Natural killer cell (primary cell): Measurements from ENCODE around the gene S100A7A. TPM values are rescaled to one million over a fixed set of nuclear protein-coding genes. Genes with fewer than 3 reads are reported as not detected.
A peak's percentile ranks its signal among the peaks of the same experiment; 100 is the strongest.

Source experiments
- ATAC-seq, 3 donors: fragments of 150-1000 bp in 2 of 3; fragments of 200-7000 bp in 1 of 3; cut with Tn5 transposase; 1 replicate in 1 of 3; 2 replicates in 2 of 3; pipeline ENCODE4 v1.10.0; 2021; ENCODE audit warnings: mild to moderate bottlenecking in 2 of 3, moderate library complexity in 2 of 3
- DNase-seq, 2 donors: peaks; one replicate each; pipeline versions ENCODE4 v3.0.0 to v3.0.0-alpha.2; 2013 to 2021; ENCODE audit warnings: mixed read lengths in 1 of 2
- H3K27ac ChIP-seq: one replicate; pipeline ENCODE4 v1.5.1; 2013; ENCODE audit warnings: mild to moderate bottlenecking, low read length
- H3K27me3 ChIP-seq: one replicate; pipeline ENCODE4 v1.6.1; 2013; ENCODE audit warnings: low read length; ENCODE audit not compliant: control insufficient read depth, insufficient read depth
- H3K36me3 ChIP-seq: one replicate; pipeline ENCODE4 v1.6.1; 2013; ENCODE audit warnings: low read length; ENCODE audit not compliant: control insufficient read depth, insufficient read depth
- H3K4me1 ChIP-seq: one replicate; pipeline ENCODE4 v1.6.1; 2013; ENCODE audit warnings: low read length; ENCODE audit not compliant: control insufficient read depth, insufficient read depth
- H3K4me3 ChIP-seq: one replicate; pipeline ENCODE4 v1.5.1; 2013; ENCODE audit warnings: low read length
- H3K9me3 ChIP-seq: one replicate; pipeline ENCODE4 v1.6.1; 2013; ENCODE audit warnings: low read length; ENCODE audit not compliant: control insufficient read depth, insufficient read depth
- H3K27ac Mint-ChIP-seq, 2 donors: one replicate each; pipeline ENCODE4 v1.8.0; 2022; ENCODE audit warnings: mild to moderate bottlenecking in 2 of 2, mixed read lengths in 2 of 2, moderate library complexity in 1 of 2
- H3K27me3 Mint-ChIP-seq, 2 donors: one replicate each; pipeline ENCODE4 v1.8.0; 2022; ENCODE audit warnings: low read depth in 2 of 2, mixed read lengths in 2 of 2
- H3K36me3 Mint-ChIP-seq: one replicate; pipeline ENCODE4 v1.8.0; 2022; ENCODE audit warnings: mixed read lengths
- H3K4me1 Mint-ChIP-seq, 2 donors: one replicate each; pipeline ENCODE4 v1.8.0; 2022; ENCODE audit warnings: mixed read lengths in 2 of 2
- H3K4me3 Mint-ChIP-seq: one replicate; pipeline ENCODE4 v1.8.0; 2022; ENCODE audit warnings: mild to moderate bottlenecking, moderate library complexity, mixed read lengths
- H3K9me3 Mint-ChIP-seq, 2 donors: one replicate each; pipeline ENCODE4 v1.8.0; 2022; ENCODE audit warnings: mixed read lengths in 2 of 2
- CTCF ChIP-seq: fragments of 200-600 bp; IDR thresholded peaks from one replicate; pipeline ENCODE4 v1.8.0; 2022; ENCODE audit warnings: antibody characterized with exemption
- WGBS: methylation state at CpG from one replicate; pipeline ENCODE4 v1.1.7; 2013; ENCODE audit warnings: missing lambda C conversion rate; ENCODE audit not compliant: insufficient coverage; 5-methylcytosine and 5-hydroxymethylcytosine counted together
- intact Hi-C: fragments of 100-400 bp; cut with micrococcal nuclease; formaldehyde crosslinking; loops from one replicate; pipeline ENCODE4 v1.14.2; 2022
- total RNA-seq, 4 donors: library from RNA; stranded (reverse); fragments of 120-200 nt in 1 of 4; gene quantifications; one replicate each; pipeline versions ENCODE4 v1.2.3 to v1.2.4, GENCODE V29; 2013 to 2022

Gene S100A7A
- total RNA-seq, 3 donors from 2014 or later (not counting 1 experiment from before 2014, with no cell fraction given), result not detected

- 92% methylated on average over 3 of the region's 3 CpGs for WGBS
- H3K27ac Mint-ChIP-seq, result no peak overlapping the region
- H3K36me3 ChIP-seq, result no peaks in the 10 kb centered on the region
- H3K4me3 ChIP-seq, result no peak overlapping the region
- H3K9me3 Mint-ChIP-seq, result no peaks in the 10 kb centered on the region
- H3K27me3 ChIP-seq, result no peaks in the 10 kb centered on the region
- no peaks in the 10 kb centered on the region for H3K4me1 Mint-ChIP-seq
- no peak for TF ChIP-seq CTCF
- intact Hi-C loops, result no loop called here
- ATAC-seq, result no peak
- H3K4me3 Mint-ChIP-seq, result no peak overlapping the region
- H3K4me1 ChIP-seq, result no peaks in the 10 kb centered on the region
- no peak overlapping the region for H3K27ac ChIP-seq
- no peaks in the 10 kb centered on the region for H3K9me3 ChIP-seq
- no peak for DNase-seq
- no peaks in the 10 kb centered on the region for H3K36me3 Mint-ChIP-seq
- peaks cover 8 to 16% of the 10 kb centered on the region in 2 donors for H3K27me3 Mint-ChIP-seq
These were observed 23.5 kb upstream of the S100A7A start for GRCh38 chr1:153392822-153393221.

- intact Hi-C loops, result no loop called here
- H3K27ac Mint-ChIP-seq, result no peak overlapping the region
- no peaks in the 10 kb centered on the region for H3K4me1 ChIP-seq
- H3K36me3 ChIP-seq, result no peaks in the 10 kb centered on the region
- H3K4me3 ChIP-seq, result no peak overlapping the region
- no peak overlapping the region for H3K4me3 Mint-ChIP-seq
- TF ChIP-seq CTCF, result no peak
- WGBS, result 89% methylated on average over 6 of the region's 6 CpGs
- ATAC-seq, result peak in 1 of 3 donors; percentile 43
- no peaks in the 10 kb centered on the region for H3K4me1 Mint-ChIP-seq
- no peaks in the 10 kb centered on the region for H3K36me3 Mint-ChIP-seq
- H3K27me3 Mint-ChIP-seq, result peaks cover 14 to 16% of the 10 kb centered on the region in 2 donors
- no peak for DNase-seq
- no peaks in the 10 kb centered on the region for H3K9me3 Mint-ChIP-seq
- H3K27me3 ChIP-seq, result no peaks in the 10 kb centered on the region
- no peaks in the 10 kb centered on the region for H3K9me3 ChIP-seq
- H3K27ac ChIP-seq, result no peak overlapping the region
These were observed 22.4 kb upstream of the S100A7A start for GRCh38 chr1:153393926-153394325.

GRCh38 chr1:153394391-153394790, 21.9 kb upstream of the S100A7A start:
- no peak for TF ChIP-seq CTCF
- no peak overlapping the region for H3K27ac Mint-ChIP-seq
- no peak for DNase-seq
- no peaks in the 10 kb centered on the region for H3K27me3 ChIP-seq
- H3K36me3 ChIP-seq, result no peaks in the 10 kb centered on the region
- WGBS, result 88% methylated on average over 5 of the region's 5 CpGs
- no peaks in the 10 kb centered on the region for H3K36me3 Mint-ChIP-seq
- ATAC-seq, result no peak
- no peaks in the 10 kb centered on the region for H3K4me1 ChIP-seq
- H3K9me3 ChIP-seq, result no peaks in the 10 kb centered on the region
- H3K4me3 Mint-ChIP-seq, result no peak overlapping the region
- H3K4me3 ChIP-seq, result no peak overlapping the region
- H3K27ac ChIP-seq, result no peak overlapping the region
- H3K9me3 Mint-ChIP-seq, result no peaks in the 10 kb centered on the region
- no peaks in the 10 kb centered on the region for H3K4me1 Mint-ChIP-seq
- intact Hi-C loops, result no loop called here
- peaks cover 16% of the 10 kb centered on the region in 2 donors for H3K27me3 Mint-ChIP-seq

GRCh38 chr1:153395136-153395685, 21.1 kb upstream of the S100A7A start:
- Mint-ChIP-seq H3K4me1 (no peaks in the 10 kb centered on the region), H3K27ac (no peak overlapping the region), H3K27me3 (peaks cover 16% of the 10 kb centered on the region in 2 donors), H3K4me3 (no peak overlapping the region), H3K36me3 (no peaks in the 10 kb centered on the region), H3K9me3 (no peaks in the 10 kb centered on the region)
- ATAC-seq, result no peak
- no peak for TF ChIP-seq CTCF
- DNase-seq, result no peak
- Histone ChIP-seq H3K4me3 (no peak overlapping the region), H3K27ac (no peak overlapping the region), H3K27me3 (no peaks in the 10 kb centered on the region), H3K4me1 (no peaks in the 10 kb centered on the region), H3K36me3 (no peaks in the 10 kb centered on the region), H3K9me3 (no peaks in the 10 kb centered on the region)
- intact Hi-C loops, result no loop called here
- WGBS, result 84% methylated on average over 7 of the region's 7 CpGs
